ENCODE data around the gene E4F1. TPM values are rescaled to one million over a fixed set of nuclear protein-coding genes. Genes with fewer than 3 reads are reported as not detected.

E4F1 gene
- total and polyA plus RNA-seq, 2 of the 13 experiments (the other 11 are each of a cell fraction or from before 2014, with no cell fraction given) = 13.8 to 19.5 TPM

DNA sequence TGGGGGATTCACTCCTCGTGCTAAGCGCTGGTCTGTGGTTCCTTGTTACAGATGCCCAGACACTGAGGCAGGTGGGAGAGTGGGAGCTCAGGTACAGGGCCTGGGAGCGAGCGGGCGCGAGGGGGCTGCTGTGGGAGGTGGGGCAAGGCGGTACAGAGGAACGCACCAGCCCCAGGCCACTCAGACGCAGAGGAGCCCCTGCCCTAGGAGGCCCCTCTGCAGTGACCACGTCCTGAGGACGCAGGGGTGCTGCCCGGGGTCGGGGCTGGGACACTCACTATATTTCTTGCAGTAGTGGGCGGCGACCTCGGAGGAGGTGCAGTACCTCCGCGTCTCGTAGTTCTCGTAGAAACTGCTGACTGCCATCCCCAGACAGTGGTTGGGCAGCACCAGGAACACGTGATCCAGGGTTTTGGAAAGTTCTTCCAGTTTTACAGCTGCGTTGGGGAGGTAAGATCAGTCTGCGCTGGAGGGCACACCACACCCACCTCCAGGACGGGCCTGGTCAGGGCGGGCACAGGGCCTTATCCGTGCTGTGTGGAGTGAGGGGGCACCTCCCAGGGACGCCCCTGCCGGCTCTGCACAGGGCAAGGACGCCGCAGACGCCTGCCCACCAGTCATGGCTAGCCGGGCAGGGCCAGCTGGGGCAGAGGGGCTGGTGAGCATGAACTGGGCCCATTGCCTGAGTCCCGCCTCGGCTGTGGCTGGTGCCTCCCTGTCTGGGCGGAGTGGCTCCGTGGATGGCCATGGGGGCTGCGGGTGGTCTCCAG lies 60.8 kb downstream of the E4F1 start:
- H2AFZ ChIP-seq (ENCODE audit: low read length) = no peak overlapping the region
- 38% methylated on average over 9 of the region's 37 CpGs for WGBS (ENCODE audit: low lambda C conversion rate)
- ATAC-seq (no peak), DNase-seq (ENCODE audit: low spot score) (no peak), FAIRE-seq (no peak)
- H3K79me2 ChIP-seq (ENCODE audit: insufficient read depth, low read length) = no peaks in the 10 kb centered on the region
- no peak overlapping the region for H3K4me2 ChIP-seq (ENCODE audit: low read depth, low read length)
- no peak overlapping the region for H3K4me3 ChIP-seq (replicated peaks in 1 of 3; ENCODE audit: insufficient read depth in 1 of 3, low read depth in 2 of 3, low read length in 3 of 3)
- TF ChIP-seq ZNF558 (CRISPR knock-in tag; IDR thresholded peaks at IDR 0.05; ENCODE audit: borderline replicate concordance) (no peak), RORA (CRISPR knock-in tag; IDR thresholded peaks at IDR 0.05) (no peak), DMAP1 (CRISPR knock-in tag; IDR thresholded peaks at IDR 0.05) (no peak), ZNF75D (CRISPR knock-in tag; IDR thresholded peaks at IDR 0.05; ENCODE audit: borderline replicate concordance) (no peak), ZNF615 (CRISPR knock-in tag; IDR thresholded peaks at IDR 0.05; ENCODE audit: borderline replicate concordance) (no peak), ZFP36L2 (CRISPR knock-in tag; IDR thresholded peaks at IDR 0.05) (no peak), ATF7 (IDR thresholded peaks at IDR 0.05) (no peak), ATF7 (CRISPR knock-in tag; IDR thresholded peaks at IDR 0.05) (no peak)
- TF ChIP-seq, protein P1, sequence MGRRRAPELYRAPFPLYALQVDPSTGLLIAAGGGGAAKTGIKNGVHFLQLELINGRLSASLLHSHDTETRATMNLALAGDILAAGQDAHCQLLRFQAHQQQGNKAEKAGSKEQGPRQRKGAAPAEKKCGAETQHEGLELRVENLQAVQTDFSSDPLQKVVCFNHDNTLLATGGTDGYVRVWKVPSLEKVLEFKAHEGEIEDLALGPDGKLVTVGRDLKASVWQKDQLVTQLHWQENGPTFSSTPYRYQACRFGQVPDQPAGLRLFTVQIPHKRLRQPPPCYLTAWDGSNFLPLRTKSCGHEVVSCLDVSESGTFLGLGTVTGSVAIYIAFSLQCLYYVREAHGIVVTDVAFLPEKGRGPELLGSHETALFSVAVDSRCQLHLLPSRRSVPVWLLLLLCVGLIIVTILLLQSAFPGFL (CRISPR knock-in tag; IDR thresholded peaks at IDR 0.05) = no peak
- no TSS peak for BruUV-seq (replicated peaks)
- H3K27me3 ChIP-seq (ENCODE audit: control insufficient read depth in 1 of 2, insufficient read depth in 2 of 2, low read length in 2 of 2) = peaks cover 32 to 81% of the 10 kb centered on the region in 2 experiments; a peak in 4 of 5 replicates
- no peak overlapping the region for H3K27ac ChIP-seq (ENCODE audit: extremely low read length, insufficient read depth, low read length)
- no peak overlapping the region for H3K9ac ChIP-seq (ENCODE audit: insufficient read depth, low read depth, low read length)
- ChIA-PET POLR2A (no interaction called here), CTCF (ENCODE audit: low intra/inter-chr PET ratio, low total read pairs) (no interaction called here)
- H3K4me1 ChIP-seq (ENCODE audit: insufficient read depth, low read length) = no peaks in the 10 kb centered on the region
- no peaks in the 10 kb centered on the region for H4K20me1 ChIP-seq (ENCODE audit: insufficient read depth, low read length)
- intact Hi-C loops (cut with micrococcal nuclease; ENCODE audit: unreplicated experiment) = no loop called here
- H3K36me3 ChIP-seq (replicated peaks in 1 of 2; ENCODE audit: control insufficient read depth in 1 of 2, insufficient read depth in 2 of 2, low read length in 2 of 2) = no peaks in the 10 kb centered on the region
- in situ Hi-C loops (cut with HindIII; ENCODE audit: extremely low pct_ligation_motif_present, low pct_unique_long_range_greater_than_20kb) = no loop called here
- H3K9me3 ChIP-seq (ENCODE audit: low read length) = no peaks in the 10 kb centered on the region
